ENCODE measurements around the gene NOTO. TPM values are rescaled to one million over a fixed set of nuclear protein-coding genes. Genes with fewer than 3 reads are reported as not detected.

NOTO gene
- total and polyA plus RNA-seq, 2 donors: 0.08 TPM; not detected in 1

DNA sequence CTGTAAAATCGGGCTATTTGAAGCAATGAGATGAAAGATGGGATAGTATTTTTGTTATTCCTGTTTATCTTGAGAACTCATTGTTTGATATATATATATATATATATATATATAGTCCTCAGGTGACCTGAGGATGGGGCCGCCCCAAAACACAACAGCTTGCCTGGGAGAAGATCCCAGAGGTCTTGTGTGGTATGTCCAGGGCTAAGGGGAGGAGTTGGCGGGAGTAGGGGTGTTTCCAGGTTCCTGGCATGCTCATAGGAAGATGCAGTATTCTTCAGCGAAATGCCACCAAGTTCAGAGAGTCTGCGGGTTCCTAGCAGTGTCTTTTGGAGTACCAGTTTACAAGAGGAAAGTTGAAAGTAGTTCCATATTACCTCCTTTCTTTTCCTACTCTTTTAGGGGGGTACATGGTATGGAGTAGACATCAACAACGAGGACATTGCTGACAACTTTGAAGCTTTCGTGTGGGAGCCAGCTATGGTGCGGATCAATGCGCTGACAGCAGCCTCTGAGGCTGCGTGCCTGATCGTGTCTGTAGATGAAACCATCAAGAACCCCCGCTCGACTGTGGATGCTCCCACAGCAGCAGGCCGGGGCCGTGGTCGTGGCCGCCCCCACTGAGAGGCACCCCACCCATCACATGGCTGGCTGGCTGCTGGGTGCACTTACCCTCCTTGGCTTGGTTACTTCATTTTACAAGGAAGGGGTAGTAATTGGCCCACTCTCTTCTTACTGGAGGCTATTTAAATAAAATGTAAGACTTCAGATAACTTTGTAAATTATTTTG is 50.1 kb downstream of the NOTO start:
- no peak overlapping the region for H3K27ac ChIP-seq (ENCODE audit: low read depth)
- no peak overlapping the region for H3K4me3 ChIP-seq (ENCODE audit: low read depth, low read length)
- no peaks in the 10 kb centered on the region for H3K4me1 ChIP-seq (ENCODE audit: insufficient read depth)
- H3K36me3 ChIP-seq (ENCODE audit: insufficient read depth): peaks cover 2% of the 10 kb centered on the region
- no peak for DNase-seq (ENCODE audit: extremely low spot score)
- whole genome bisulfite sequencing: 84% methylated on average over 17 of the region's 17 CpGs

DNA sequence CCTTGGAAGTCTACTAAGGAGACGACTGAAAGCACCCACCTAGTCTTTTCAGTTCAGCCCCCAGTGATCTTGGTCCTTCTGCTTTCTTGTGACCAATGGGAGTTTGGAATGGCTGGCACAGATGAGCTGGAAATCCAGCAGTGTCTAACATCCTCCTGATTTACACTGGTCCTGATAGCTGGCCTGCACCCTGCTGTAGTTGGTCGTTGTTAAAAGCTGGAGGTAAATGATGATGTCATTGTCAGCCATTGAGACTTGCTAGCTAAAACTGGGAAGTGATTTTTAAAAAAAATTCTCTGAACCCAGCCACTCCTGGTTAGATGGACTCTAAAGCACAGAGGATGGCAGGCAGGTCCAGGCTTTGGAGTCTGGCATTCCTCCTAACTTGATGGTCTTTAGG is 51.0 kb downstream of the NOTO start:
- H3K27ac ChIP-seq (ENCODE audit: low read depth): no peak overlapping the region
- H3K36me3 ChIP-seq (ENCODE audit: insufficient read depth): peaks cover 2% of the 10 kb centered on the region
- 55% methylated on average over 2 of the region's 2 CpGs for WGBS

DNA sequence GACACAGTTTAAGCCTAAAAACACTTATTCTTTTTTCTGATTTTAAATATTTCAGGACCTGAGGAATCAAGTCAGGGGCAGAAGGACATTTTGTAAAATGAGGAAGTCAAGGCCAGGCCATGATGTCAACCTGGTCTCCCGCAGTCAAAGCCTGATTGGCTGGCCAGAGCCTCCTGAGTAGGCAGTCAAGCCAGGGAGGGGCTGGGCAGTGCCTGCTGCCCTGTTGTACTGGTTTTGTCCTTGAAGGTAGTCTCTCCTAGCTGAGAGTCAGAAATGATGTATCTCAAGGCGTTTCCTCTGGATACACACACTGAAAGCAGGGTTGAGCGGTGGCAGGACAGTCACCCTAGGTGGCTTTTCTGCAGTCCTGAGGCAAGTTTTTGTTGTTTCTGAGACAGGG is 51.5 kb downstream of the NOTO start:
- peaks cover 2% of the 10 kb centered on the region for H3K36me3 ChIP-seq (ENCODE audit: insufficient read depth)
- no peak overlapping the region for H3K27ac ChIP-seq (ENCODE audit: low read depth)
- WGBS: 93% methylated on average over 3 of the region's 3 CpGs
- DNase-seq (ENCODE audit: extremely low spot score): no peak
- no peaks in the 10 kb centered on the region for H3K4me1 ChIP-seq (ENCODE audit: insufficient read depth)
- H3K4me3 ChIP-seq (ENCODE audit: low read depth, low read length): no peak overlapping the region

More for the DNA sequence above, 51.0 kb downstream of the NOTO start:
- Histone ChIP-seq H3K4me3 (ENCODE audit: low read depth, low read length) (no peak overlapping the region), H3K4me1 (ENCODE audit: insufficient read depth) (no peaks in the 10 kb centered on the region)
- no peak for DNase-seq (ENCODE audit: extremely low spot score)

DNA sequence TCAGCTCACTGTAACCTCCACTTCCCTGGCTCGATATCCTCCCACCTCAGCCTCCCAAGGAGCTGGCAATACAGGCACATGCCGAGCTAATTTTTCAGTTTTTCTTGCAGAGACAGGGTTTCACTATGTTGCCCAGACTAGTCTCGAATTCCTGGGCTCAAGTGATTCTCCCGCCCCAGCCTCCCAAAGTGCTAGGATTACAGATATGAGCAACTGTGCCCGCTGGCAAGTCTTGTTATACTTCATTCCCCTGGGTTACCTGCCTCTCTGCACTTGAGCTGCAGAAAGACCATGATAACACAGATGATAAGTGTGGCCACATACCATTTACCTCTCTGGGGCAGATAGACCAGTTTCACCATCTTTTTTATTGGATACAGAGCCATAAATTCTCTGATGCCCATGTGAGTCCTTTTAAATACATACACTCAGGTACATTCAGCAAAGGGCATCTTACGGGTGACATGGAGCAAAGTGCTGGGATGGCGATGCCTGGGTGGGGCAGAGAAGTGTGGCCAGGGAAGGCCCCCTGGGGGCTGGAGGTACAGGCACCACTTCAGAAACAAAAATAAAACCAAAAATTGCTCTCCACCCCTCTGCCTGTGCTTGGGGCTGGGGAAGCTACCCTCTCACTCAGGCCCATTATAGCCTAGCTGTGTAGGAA is 52.1 kb downstream of the NOTO start:
- 88% methylated on average over 7 of the region's 7 CpGs for WGBS

DNA sequence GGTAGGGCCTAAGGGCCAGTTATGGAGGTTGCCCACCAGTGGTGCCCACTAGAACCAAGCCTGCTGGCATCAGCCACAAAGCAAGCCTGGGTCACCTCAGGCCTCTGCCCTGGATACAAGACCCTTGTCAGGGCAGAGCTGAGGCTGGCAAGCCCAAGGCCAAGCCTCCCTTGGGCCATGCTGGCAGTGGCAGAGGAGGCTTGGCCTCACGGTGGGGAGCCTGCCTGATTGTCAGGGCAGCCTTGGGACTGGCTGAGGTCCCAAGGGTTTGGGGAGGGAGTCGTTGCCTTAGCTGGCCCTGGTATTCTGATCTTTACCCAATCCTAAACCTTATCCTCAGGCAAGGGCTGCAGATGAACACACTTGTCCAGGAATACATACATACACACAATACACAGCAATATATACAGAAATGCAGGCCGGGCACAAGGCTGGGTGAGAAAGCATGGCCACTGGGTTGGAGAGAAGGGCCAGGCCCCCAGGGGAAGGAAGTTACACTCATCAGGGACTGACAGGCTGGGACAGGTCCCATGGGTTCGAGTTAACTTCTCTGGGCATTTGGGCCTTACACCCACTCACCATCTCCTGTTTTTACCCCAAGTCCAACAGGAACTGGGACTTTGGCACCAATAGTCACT is 52.8 kb downstream of the NOTO start:
- 69% methylated on average over 4 of the region's 4 CpGs for WGBS
- DNase-seq (ENCODE audit: extremely low spot score): no peak
- peaks cover 2% of the 10 kb centered on the region for H3K36me3 ChIP-seq (ENCODE audit: insufficient read depth)

More for the DNA sequence above, 52.1 kb downstream of the NOTO start:
- no peak for DNase-seq (ENCODE audit: extremely low spot score)
- H3K4me1 ChIP-seq (ENCODE audit: insufficient read depth): no peaks in the 10 kb centered on the region
- peaks cover 2% of the 10 kb centered on the region for H3K36me3 ChIP-seq (ENCODE audit: insufficient read depth)
- H3K4me3 ChIP-seq (ENCODE audit: low read depth, low read length): no peak overlapping the region
- H3K27ac ChIP-seq (ENCODE audit: low read depth): no peak overlapping the region

DNA sequence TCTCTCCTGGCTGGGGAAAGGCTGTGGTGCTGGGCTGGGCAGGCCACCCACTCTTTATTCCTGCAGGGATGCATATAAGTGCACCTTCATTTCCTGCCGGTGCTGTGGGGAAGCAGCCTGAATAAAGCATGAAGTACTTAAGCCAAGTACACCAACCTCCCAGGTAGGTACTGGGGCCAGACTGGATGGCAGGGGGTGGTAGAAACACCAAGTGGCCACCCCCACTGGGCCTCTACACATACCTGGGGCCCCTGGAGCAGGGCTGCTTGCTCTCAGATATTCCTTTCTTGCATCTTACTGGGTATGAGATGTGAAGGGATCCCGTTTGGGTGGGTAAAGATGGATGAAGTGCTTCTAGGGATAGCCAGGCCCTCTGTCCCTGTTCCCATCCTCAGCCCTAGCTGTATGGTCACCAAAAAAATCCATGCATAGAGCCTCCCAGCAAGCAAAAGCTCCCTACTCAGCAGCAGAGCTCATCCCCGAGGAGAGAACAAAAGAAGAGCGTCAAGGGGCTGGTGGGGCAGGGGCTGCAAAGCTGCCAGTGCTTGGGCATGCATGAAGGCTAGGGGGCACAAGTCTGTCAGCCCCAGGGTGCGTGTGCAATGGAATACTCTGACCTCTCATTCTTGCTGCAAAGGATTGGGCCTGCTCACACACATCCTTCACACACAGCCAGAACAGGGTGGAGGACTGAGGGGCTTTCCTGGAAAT is 53.7 kb downstream of the NOTO start:
- Histone ChIP-seq H3K4me3 (ENCODE audit: low read depth, low read length) (no peak overlapping the region), H3K4me1 (ENCODE audit: insufficient read depth) (no peaks in the 10 kb centered on the region), H3K27ac (ENCODE audit: low read depth) (no peak overlapping the region), H3K36me3 (ENCODE audit: insufficient read depth) (peaks cover 2% of the 10 kb centered on the region)
- no peak for DNase-seq (ENCODE audit: extremely low spot score)
- WGBS: 64% methylated on average over 5 of the region's 5 CpGs

More for the DNA sequence above, 52.8 kb downstream of the NOTO start:
- H3K4me3 ChIP-seq (ENCODE audit: low read depth, low read length): no peak overlapping the region
- H3K4me1 ChIP-seq (ENCODE audit: insufficient read depth): no peaks in the 10 kb centered on the region
- no peak overlapping the region for H3K27ac ChIP-seq (ENCODE audit: low read depth)

DNA sequence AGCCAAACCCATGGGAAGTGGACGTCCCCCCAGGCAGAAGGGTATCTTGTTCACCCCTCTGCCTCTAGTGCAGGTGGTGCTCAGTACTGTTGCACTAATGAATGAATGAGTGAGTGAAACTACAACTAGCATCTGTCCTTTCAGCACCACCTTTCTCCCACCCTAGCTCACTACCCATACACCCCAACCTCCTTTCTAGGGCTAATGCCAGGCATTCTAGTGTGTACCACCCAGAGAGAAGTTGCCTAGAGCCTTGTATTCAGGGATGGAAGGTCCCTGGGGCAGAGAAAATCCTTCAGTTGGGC is 54.2 kb downstream of the NOTO start:
- H3K36me3 ChIP-seq (ENCODE audit: insufficient read depth): peaks cover 2% of the 10 kb centered on the region
- WGBS: 81% methylated on average over 1 of the region's 1 CpG
- H3K4me3 ChIP-seq (ENCODE audit: low read depth, low read length): no peak overlapping the region
- no peaks in the 10 kb centered on the region for H3K4me1 ChIP-seq (ENCODE audit: insufficient read depth)
- H3K27ac ChIP-seq (ENCODE audit: low read depth): no peak overlapping the region
- no peak for DNase-seq (ENCODE audit: extremely low spot score)

DNA sequence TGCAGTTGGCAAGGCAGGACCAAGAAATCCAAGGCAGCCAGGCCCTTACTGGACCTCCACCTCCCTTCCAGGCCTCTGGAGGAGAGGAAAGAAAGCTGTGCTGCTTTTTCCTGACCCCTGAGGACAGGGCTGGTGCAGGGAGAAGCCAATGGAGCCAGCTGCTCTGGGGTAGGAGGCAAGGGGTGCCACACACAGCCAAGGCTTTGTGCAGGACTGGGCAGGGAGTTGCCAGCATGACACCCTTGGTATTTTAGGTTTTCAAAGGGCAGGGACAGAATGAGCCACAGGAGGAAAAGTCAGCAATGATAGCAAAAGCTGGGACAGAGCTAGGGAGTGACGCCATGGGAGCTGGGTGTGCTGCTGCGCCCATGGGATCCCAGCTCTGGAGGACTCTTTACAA is 54.6 kb downstream of the NOTO start:
- WGBS: 95% methylated on average over 2 of the region's 2 CpGs
- H3K4me3 ChIP-seq (ENCODE audit: low read depth, low read length): no peak overlapping the region
- H3K27ac ChIP-seq (ENCODE audit: low read depth): no peak overlapping the region
- H3K36me3 ChIP-seq (ENCODE audit: insufficient read depth): peaks cover 2% of the 10 kb centered on the region
- H3K4me1 ChIP-seq (ENCODE audit: insufficient read depth): no peaks in the 10 kb centered on the region
- no peak for DNase-seq (ENCODE audit: extremely low spot score)

DNA sequence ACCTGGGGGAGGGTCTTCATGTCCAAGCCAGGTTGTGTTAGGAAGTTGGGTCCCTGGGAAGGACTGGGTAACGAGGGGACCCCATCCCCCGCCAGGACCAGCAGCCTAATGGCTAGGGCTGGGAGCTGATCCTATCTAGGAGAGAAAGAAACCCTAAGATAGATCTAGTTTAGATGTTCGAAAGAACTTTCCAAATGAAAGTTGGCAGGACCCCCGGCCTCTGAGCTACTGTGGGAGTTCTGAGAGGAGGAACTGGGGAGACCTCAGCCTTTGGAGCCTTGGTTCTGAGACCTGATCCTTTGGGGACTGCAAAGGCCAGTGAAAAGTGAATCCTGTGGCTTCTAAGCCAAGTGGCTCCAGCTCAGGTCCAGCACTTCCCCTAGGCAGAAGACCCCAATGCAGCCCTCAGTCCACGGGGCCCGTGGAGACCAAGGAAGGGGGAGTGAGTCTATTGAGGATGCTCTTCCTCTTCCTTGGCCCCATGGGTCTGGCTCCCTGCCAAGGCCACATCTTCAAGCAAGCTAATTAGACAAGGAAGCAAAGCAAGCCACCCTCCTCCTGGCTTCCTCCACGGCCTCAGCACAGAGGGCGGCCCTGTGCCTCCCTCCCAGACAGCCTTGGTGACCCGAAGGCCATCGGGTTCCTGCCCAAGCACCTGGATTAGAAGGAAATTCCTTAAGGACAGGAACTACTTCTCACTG is 55.2 kb downstream of the NOTO start:
- Histone ChIP-seq H3K4me1 (ENCODE audit: insufficient read depth) (no peaks in the 10 kb centered on the region), H3K27ac (ENCODE audit: low read depth) (no peak overlapping the region), H3K36me3 (ENCODE audit: insufficient read depth) (peaks cover 2% of the 10 kb centered on the region), H3K4me3 (ENCODE audit: low read depth, low read length) (no peak overlapping the region)
- WGBS: 67% methylated on average over 10 of the region's 10 CpGs
- no peak for DNase-seq (ENCODE audit: extremely low spot score)

DNA sequence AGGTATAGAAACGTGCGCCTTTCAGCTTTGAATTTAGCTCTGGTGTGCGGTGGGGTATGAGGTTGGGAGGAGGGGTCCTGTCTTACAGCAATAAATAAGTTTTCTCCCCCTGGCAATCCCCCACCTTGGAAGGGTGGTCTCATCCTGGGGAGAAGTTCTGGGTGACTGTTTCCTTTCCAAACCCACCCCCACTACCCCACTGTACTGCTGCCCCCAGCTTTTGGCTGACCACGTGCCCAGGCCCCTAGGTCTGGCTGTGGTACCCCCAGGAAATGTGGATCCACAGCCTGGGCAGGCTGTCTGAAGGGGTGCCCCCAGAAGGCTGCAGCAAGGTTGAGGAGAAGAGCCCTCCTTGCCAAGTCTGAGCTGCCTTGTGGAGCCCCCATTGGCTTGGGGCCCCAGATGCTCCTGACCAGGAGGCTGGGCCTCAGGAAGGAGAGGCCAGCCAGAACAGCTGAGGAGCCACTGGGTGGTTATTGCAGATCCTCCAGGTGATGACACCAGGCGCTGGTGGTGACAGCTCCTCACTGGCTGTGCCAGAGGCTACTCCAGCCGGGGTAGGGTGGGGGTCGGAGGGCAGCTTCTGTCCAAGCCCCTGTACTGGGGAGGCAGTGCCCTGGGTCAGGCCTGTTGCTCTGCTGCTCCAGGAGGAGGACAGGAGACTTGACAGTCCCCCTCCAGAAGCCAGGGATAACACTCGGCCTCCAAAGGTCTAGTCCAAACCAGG is 56.0 kb downstream of the NOTO start:
- WGBS: 86% methylated on average over 8 of the region's 8 CpGs
- no peaks in the 10 kb centered on the region for H3K4me1 ChIP-seq (ENCODE audit: insufficient read depth)
- no peak for DNase-seq (ENCODE audit: extremely low spot score)

DNA sequence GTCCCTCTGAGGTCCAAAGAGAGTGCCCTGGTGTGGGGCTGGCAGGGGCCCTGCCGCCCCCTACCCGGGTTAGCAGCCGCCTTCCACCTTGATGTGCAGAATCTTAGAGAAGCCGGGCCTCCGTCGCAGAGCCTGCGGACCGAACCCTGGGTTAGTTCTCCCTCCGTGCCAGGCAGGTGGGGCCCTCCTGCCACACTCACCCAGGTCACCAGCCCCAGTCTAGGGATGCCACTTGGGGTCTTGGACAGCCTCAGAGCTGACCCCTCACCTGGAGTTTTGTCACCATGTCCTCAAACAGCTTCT is 56.5 kb downstream of the NOTO start:
- no peak for DNase-seq (ENCODE audit: extremely low spot score)

More for the DNA sequence above, 56.0 kb downstream of the NOTO start:
- Histone ChIP-seq H3K4me3 (ENCODE audit: low read depth, low read length) (no peak overlapping the region), H3K27ac (ENCODE audit: low read depth) (no peak overlapping the region), H3K36me3 (ENCODE audit: insufficient read depth) (no peaks in the 10 kb centered on the region)

DNA sequence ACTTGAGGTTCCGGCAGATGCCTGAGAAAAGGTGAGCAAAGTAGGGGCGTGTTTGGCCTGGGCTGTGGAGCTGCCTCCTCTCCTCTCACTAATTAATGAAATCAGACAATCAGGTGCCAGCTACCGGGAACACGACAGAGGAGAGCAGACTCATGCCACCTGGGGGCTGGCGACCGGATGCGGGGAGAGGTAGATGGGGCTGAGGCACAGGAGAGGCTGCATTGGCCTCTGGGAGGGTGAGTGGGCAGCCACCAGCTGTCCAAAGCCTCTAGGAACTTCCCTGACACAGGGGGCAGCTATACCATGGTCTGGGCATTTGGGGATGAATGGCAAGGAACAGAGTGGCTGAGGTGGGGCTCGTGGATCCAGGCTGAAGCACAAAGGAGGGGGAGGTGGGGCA is 56.9 kb downstream of the NOTO start:
- no peak overlapping the region for H3K27ac ChIP-seq (ENCODE audit: low read depth)
- WGBS: 92% methylated on average over 8 of the region's 8 CpGs
- H3K36me3 ChIP-seq (ENCODE audit: insufficient read depth): no peaks in the 10 kb centered on the region
- no peak overlapping the region for H3K4me3 ChIP-seq (ENCODE audit: low read depth, low read length)
- no peaks in the 10 kb centered on the region for H3K4me1 ChIP-seq (ENCODE audit: insufficient read depth)
- no peak for DNase-seq (ENCODE audit: extremely low spot score)

More for the DNA sequence above, 56.5 kb downstream of the NOTO start:
- Histone ChIP-seq H3K27ac (ENCODE audit: low read depth) (no peak overlapping the region), H3K36me3 (ENCODE audit: insufficient read depth) (no peaks in the 10 kb centered on the region), H3K4me3 (ENCODE audit: low read depth, low read length) (no peak overlapping the region), H3K4me1 (ENCODE audit: insufficient read depth) (no peaks in the 10 kb centered on the region)
- 97% methylated on average over 9 of the region's 9 CpGs for WGBS

All from urinary bladder (tissue), 4 donors.